Measurements from ENCODE around the gene ENPP3. TPM values are rescaled to one million over a fixed set of nuclear protein-coding genes. Genes with fewer than 3 reads are reported as not detected.
A peak's percentile ranks its signal among the peaks of the same experiment; 100 is the strongest.

The ENPP3 gene
- total RNA-seq, 1 donor from 2014 or later = 0.11 TPM

DNA sequence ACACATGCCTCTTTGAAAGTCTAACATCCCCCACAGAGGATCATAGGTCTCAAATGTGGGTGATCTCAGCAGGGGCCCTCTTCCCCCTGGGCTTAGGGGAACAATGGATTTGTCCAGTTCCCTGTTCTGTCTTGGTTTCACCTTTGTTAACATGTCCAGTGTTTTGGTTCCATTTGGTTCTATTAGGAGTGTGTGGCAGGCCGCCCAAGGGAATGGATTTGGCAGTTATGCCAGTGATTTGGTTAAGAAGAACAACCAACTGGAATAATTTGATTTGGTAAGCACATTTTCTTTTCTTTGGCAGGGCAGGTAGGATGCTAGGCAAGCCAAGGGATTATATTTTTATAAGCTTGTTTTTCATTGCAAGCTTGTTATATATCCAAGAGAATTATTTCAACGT lies 142.2 kb downstream of the ENPP3 start:
- DNase-seq (no peak), ATAC-seq (ENCODE audit: poor library complexity) (no peak)
- intact Hi-C loops (cut with DNase I) = no loop called here

DNA sequence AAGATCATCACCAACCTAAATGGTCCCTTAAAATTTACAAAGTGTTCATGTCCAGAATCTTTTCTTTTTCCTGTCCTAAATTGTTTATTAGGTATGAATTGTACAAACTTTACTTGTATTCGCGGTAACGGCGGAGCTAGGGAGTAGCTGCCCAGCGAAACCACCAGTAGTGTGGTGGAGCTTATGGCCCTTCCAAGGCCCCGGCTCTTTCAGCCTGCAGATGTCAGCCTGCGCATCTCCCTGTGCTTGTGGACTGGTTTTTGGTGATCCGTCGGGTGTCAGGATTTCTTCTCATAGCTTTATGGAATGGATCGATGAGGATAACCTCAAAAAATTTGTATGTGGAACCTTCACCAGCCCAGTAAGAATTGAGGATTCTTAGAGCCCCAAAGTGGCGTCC lies 143.5 kb downstream of the ENPP3 start:
- DNase-seq (no peak), ATAC-seq (ENCODE audit: poor library complexity) (no peak)
- intact Hi-C loops (cut with DNase I) = loop anchor here (10.0 kb wide), 1 partner anchor 134 kb away; no protein-coding TSS in a partner anchor

DNA sequence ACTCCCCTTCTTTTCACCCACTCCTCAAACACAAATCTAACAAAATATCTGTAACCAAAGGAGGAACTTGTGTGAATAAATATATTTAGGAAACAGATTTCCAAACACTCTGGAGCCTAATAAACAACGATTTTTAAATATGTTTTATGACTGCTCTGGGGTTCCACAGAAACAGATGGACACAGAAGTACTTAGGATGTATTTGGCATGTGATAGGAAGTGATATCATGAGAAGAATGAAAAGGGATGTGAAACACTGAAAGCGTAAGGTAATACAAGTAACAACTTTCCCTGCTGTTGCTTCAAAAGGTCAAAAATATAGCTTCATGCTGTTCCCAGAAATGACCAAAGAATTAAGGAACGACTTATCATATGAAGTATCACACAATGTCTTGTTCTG lies 144.6 kb downstream of the ENPP3 start:
- DNase-seq (no peak), ATAC-seq (ENCODE audit: poor library complexity) (no peak)
- intact Hi-C loops (cut with DNase I) = loop anchor here (10.0 kb wide), 1 partner anchor 133 kb away; no protein-coding TSS in a partner anchor

DNA sequence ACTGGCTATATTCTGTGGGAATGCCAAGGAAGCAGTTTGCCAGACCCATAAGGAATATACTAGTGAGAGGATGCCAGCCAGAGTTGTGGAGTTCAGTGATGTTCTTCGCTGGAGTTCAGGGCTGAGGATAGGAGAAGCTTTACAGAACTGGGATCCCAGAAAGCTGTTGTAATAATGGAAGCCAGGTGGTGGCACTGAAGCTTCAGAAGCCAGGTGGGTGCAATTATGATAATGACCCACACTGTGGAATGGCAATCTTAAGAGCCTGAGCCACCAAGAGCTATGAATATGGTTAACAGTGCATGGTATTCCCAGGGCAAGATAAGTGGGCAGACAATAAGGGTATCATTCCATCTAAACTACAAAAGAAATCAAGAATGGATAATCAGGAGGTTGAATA lies 145.7 kb downstream of the ENPP3 start:
- no peak for ATAC-seq (ENCODE audit: poor library complexity)
- DNase-seq = no peak
- intact Hi-C loops (cut with DNase I) = loop anchor here (10.0 kb wide), 1 partner anchor 132 kb away; no protein-coding TSS in a partner anchor

DNA sequence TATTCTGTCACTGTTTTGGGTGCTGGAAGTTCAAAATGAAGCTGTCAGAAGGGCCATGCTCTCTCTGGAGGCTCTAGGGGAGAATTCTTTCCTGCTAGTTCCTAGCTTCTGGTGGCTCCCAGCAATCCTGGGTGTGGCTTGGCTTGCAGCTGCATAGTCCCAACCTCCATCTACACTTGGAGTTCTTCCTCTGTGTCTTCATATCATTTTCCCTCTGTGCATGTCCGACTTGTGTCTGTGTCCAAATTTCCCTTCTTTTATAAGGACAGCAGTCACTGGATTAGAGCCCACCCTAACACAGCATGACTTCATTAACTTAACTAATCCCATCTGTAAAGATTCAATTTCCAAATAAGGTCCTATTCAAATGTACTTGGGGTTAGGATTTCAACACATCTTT lies 147.5 kb downstream of the ENPP3 start:
- intact Hi-C loops (cut with DNase I) = loop anchor here (10.0 kb wide), 1 partner anchor 130 kb away; no protein-coding TSS in a partner anchor
- DNase-seq = no peak
- no peak for ATAC-seq (ENCODE audit: poor library complexity)

DNA sequence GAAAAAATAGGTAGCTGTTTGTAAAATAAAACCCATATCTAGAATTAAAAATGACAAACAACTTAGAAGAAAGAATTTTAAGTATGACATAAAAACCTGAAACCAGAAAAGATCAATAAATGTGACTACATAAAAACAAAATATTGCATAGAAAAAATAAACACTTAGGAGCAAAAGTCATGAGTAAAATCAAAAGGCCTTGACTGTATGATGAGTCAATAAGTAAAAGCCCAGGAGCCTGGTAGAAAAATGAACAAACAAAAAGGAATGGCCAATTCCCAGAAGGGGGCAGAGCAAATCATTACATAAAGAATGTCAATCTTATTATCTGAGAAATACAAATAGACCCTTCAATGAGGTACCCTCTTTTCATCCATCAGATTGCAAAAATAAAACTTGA lies 150.0 kb downstream of the ENPP3 start:
- intact Hi-C loops (cut with DNase I) = loop anchor here (10.0 kb wide), 1 partner anchor 128 kb away; no protein-coding TSS in a partner anchor
- DNase-seq (no peak), ATAC-seq (ENCODE audit: poor library complexity) (no peak)

DNA sequence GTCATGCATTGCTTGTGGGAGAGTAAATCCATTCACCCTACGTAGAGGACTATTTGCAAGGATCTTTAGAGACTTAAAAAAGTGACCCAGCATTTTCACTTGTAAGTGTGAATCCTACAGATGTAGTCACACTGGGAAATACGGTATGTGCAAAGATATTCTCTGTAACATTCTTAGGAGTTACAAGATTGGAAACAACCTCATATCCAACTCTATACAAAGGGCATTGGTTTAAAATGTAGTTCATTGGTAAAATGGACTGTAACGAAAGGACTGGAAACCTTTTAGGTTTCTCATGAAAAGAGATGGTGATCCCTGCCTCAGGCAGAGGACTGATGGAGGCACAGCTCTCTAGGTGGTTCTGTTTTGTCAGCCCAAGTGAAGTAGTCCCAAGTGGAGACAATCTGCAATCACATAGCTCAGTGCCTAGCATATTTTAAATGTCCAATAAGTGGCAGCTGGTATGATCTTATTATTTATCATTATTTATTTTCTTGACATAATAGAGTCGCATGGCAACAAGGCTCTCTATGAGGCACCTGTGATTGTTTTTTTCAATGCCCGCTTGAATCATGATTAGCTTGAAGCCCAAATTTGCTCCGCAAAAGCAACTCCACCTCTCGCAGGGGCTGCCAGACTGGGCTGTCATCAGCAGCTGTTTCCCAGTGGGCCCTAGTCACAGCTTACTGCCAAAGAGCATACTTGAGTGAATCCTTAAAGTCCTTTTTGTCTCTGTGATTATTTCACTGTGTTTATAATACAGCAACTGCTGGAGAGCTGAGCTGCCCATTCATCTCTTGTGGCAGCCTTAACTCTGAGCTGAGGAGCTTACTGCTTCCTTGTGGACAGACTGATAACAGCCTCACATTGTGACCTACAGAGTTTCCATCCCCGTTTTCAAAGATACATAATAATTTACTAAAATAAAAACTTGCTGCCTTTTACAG lies 150.9 kb downstream of the ENPP3 start:
- ATAC-seq (ENCODE audit: poor library complexity) = peak; percentile 41
- DNase-seq = peak; percentile 50
- intact Hi-C loops (cut with DNase I) = loop anchor here (10.0 kb wide), 1 partner anchor 127 kb away; no protein-coding TSS in a partner anchor

DNA sequence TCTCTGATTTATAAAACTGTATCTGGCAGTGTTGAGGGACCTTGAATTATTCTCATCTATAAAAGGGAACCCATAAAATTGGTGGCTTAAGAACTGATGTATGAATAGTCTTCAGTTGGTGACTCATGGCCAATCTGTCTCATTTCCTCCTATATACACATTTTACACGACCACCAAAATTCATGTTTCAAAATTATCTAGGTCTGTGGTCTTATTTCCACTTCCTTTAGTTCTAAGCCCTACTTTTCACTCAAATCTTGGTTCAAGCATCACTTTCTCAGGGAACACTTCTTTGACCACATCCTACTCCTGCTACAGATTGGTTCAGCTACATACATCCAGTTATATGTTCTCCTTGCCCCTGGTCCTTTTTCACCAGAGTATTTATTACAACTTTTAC lies 152.1 kb downstream of the ENPP3 start:
- ATAC-seq (ENCODE audit: poor library complexity) (no peak), DNase-seq (no peak)
- intact Hi-C loops (cut with DNase I) = loop anchor here (10.0 kb wide), 1 partner anchor 126 kb away; no protein-coding TSS in a partner anchor

DNA sequence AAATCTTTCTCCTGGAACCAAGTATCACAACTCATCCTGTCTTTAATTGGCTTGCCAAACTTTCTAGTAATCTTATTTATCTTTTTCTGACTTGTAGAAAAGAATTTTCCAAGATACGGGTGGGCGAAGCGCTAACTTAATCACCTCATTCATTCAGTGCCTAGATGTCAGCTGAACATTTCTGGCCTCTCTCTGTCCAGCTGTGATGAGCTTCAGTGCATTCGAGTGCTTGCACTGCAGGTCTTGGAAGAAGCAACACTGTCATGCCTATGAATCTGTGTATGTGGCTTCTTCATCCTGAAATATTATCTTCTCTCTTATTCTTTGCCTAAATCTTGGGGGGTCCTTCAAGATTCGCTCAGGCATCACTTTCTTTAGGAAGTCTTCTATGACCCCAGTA lies 154.4 kb downstream of the ENPP3 start:
- ATAC-seq (ENCODE audit: poor library complexity) = no peak
- intact Hi-C loops (cut with DNase I) = no loop called here
- no peak for DNase-seq

DNA sequence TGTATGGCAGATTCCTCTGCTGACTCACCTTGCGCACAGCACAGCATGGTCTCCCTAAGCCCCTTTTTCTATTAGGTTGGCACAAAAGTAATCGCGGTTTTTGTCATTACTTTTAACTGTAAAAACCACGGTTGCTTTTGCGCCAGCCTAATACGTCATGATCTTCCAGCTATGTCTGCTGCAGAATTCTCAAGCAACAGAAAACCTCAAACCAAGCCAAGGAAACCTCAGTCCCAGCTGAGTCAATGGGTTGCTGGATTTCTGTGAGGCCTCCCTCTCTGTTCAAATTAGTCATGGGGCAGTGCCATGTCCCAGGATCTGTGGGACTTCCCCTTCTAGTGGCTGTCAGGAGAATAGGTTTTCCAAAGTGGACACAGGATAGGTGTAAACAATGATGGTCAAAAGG lies 155.0 kb downstream of the ENPP3 start:
- ATAC-seq (ENCODE audit: poor library complexity) (no peak), DNase-seq (no peak)
- intact Hi-C loops (cut with DNase I) = no loop called here

DNA sequence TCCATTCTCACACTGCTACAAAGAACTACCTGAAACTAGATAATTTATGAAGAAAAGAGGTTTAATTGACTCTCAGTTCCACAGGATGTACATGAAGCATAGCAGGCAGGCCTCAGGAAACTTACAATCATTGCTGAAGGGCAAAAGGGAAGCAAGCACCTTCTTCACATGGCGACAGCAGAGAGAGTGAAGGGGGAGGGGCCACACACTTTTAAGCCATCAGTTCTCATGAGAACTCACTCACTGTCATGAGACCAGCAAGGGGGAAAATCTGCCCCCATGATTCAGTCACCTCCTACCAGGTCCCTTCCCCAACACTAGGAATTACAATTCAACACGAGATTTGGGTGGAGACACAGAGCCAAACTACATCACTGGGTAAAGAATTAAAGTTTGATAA lies 158.3 kb downstream of the ENPP3 start:
- intact Hi-C loops (cut with DNase I) = no loop called here
- ATAC-seq (ENCODE audit: poor library complexity) = no peak
- DNase-seq = no peak

Small RNA genes lying within 50 kb of the gene (microRNA-seq; reads per million reads assigned to microRNA genes)
- gene MIR548H5 = not detected

Other genes with a start within 250 kb of the ENPP3 start
- not detected for gene ARG1, start 64.1 kb upstream of the ENPP3 start, total RNA-seq
- gene MED23, start 9.1 kb upstream of the ENPP3 start, total RNA-seq = 10.6 TPM
- gene OR2A4, start 64.1 kb downstream of the ENPP3 start, total RNA-seq = not detected
- gene CTAGE9, start 73.7 kb downstream of the ENPP3 start, total RNA-seq = not detected
- 2.2 TPM for gene ENPP1, start 170.7 kb downstream of the ENPP3 start, total RNA-seq

All from Right ventricle myocardium superior (tissue), 1 donor.